Measurements from ENCODE around the gene AMDHD1. TPM values are rescaled to one million over a fixed set of nuclear protein-coding genes. Genes with fewer than 3 reads are reported as not detected.

The AMDHD1 gene
- polyA plus RNA-seq, 1 donor (not counting 4 experiments of a cell fraction or from before 2014, with no cell fraction given), result 0.68 TPM

DNA sequence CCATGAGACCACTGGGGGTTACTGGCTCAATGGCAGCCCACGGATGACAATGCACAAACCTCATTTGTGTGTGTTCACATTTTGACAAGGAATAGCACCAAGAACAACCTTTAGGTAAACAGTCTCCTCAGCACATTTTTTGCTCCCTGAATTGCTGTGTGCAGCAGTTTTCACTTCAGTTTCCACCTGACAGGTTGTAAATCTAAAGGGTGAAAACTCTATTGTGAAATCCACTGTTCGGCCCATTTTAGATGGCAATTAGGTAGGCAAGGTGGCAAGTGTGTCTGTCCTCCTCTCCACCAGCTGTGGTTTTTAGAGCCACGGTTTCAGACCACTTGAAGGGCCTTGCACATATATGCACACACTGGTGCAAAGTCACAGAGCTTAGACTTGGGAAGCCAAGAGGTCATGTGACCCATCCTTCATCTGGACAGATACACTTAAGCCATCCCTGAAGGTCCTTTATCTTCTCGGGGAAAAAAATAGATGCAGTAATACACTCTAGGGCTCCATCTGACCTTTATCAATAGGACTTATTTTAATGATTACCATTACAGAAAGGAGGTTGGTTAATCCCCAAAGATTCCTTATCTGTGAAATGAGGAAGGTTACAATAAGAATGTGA, 29.8 kb downstream of the AMDHD1 start:
- H3K4me1 ChIP-seq (ENCODE audit: control insufficient read depth, extremely low read depth, insufficient read depth, low read length), result peaks cover 4% of the 10 kb centered on the region
- no peaks in the 10 kb centered on the region for H3K9me1 ChIP-seq (ENCODE audit: control insufficient read depth, extremely low read depth, insufficient read depth, low read length)
- dilution Hi-C loops (cut with MboI; ENCODE audit: extremely low pct_ligation_motif_present, low sequenced_read_pairs), result no loop called here
- DNase-seq (ENCODE audit: low read depth, low spot score) (no peak), FAIRE-seq (no peak)
- H3K27ac ChIP-seq (ENCODE audit: control insufficient read depth, insufficient read depth, low read length), result no peak overlapping the region
- H3K79me2 ChIP-seq (ENCODE audit: control insufficient read depth, insufficient read depth, low read length), result no peaks in the 10 kb centered on the region
- no peak overlapping the region for H3K9ac ChIP-seq (ENCODE audit: control insufficient read depth, extremely low read depth, insufficient read depth, low read length)
- H3K4me3 ChIP-seq (ENCODE audit: control insufficient read depth in 2 of 3, extremely low read depth in 1 of 3, insufficient read depth in 2 of 3, low read depth in 1 of 3, low read length in 3 of 3), result no peak overlapping the region
- no peaks in the 10 kb centered on the region for H3K27me3 ChIP-seq (ENCODE audit: control insufficient read depth, extremely low read depth, insufficient read depth, low read length)
- no peak overlapping the region for H3K4me2 ChIP-seq (ENCODE audit: control insufficient read depth, extremely low read depth, insufficient read depth, low read depth, low read length)
- no peak overlapping the region for H2AFZ ChIP-seq (ENCODE audit: control insufficient read depth, low read length)
- no peak for TF ChIP-seq EZH2 (IDR thresholded peaks at IDR 0.05; ENCODE audit: low read length)
- TF ChIP-seq, protein P1, sequence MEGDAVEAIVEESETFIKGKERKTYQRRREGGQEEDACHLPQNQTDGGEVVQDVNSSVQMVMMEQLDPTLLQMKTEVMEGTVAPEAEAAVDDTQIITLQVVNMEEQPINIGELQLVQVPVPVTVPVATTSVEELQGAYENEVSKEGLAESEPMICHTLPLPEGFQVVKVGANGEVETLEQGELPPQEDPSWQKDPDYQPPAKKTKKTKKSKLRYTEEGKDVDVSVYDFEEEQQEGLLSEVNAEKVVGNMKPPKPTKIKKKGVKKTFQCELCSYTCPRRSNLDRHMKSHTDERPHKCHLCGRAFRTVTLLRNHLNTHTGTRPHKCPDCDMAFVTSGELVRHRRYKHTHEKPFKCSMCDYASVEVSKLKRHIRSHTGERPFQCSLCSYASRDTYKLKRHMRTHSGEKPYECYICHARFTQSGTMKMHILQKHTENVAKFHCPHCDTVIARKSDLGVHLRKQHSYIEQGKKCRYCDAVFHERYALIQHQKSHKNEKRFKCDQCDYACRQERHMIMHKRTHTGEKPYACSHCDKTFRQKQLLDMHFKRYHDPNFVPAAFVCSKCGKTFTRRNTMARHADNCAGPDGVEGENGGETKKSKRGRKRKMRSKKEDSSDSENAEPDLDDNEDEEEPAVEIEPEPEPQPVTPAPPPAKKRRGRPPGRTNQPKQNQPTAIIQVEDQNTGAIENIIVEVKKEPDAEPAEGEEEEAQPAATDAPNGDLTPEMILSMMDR (optimal IDR thresholded peaks at IDR 0.05 in 1 of 3, IDR thresholded peaks at IDR 0.05 in 1 of 3, conservative IDR thresholded peaks at IDR 0.05 in 1 of 3; ENCODE audit: extremely low read depth in 1 of 3, insufficient read depth in 2 of 3, low read length in 3 of 3), result no peak
- H3K9me3 ChIP-seq (ENCODE audit: control insufficient read depth, low read depth, low read length), result no peaks in the 10 kb centered on the region
- H3K36me3 ChIP-seq (ENCODE audit: control insufficient read depth in 2 of 2, extremely low read depth in 1 of 2, insufficient read depth in 2 of 2, low read length in 2 of 2), result no peaks in the 10 kb centered on the region
- no peaks in the 10 kb centered on the region for H4K20me1 ChIP-seq (ENCODE audit: control insufficient read depth, extremely low read depth, insufficient read depth, low read length)

GRCh38 chr12:95974358-95974757, 31.2 kb downstream of the AMDHD1 start:
- FAIRE-seq, result no peak

More at GRCh38 chr12:95974358-95974757, 31.2 kb downstream of the AMDHD1 start:
- TF ChIP-seq, protein P1 (optimal IDR thresholded peaks at IDR 0.05 in 1 of 3, IDR thresholded peaks at IDR 0.05 in 1 of 3, conservative IDR thresholded peaks at IDR 0.05 in 1 of 3; ENCODE audit: extremely low read depth in 1 of 3, insufficient read depth in 2 of 3, low read length in 3 of 3), result no peak
- TF ChIP-seq EZH2 (IDR thresholded peaks at IDR 0.05; ENCODE audit: low read length), result no peak
- Histone ChIP-seq H3K27ac (ENCODE audit: control insufficient read depth, insufficient read depth, low read length) (no peak overlapping the region), H3K79me2 (ENCODE audit: control insufficient read depth, insufficient read depth, low read length) (no peaks in the 10 kb centered on the region), H3K4me2 (ENCODE audit: control insufficient read depth, extremely low read depth, insufficient read depth, low read depth, low read length) (no peak overlapping the region), H3K9me1 (ENCODE audit: control insufficient read depth, extremely low read depth, insufficient read depth, low read length) (no peaks in the 10 kb centered on the region), H3K4me1 (ENCODE audit: control insufficient read depth, extremely low read depth, insufficient read depth, low read length) (peaks cover 4% of the 10 kb centered on the region), H2AFZ (ENCODE audit: control insufficient read depth, low read length) (no peak overlapping the region), H3K27me3 (ENCODE audit: control insufficient read depth, extremely low read depth, insufficient read depth, low read length) (no peaks in the 10 kb centered on the region), H3K4me3 (ENCODE audit: control insufficient read depth in 2 of 3, extremely low read depth in 1 of 3, insufficient read depth in 2 of 3, low read depth in 1 of 3, low read length in 3 of 3) (no peak overlapping the region), H3K9ac (ENCODE audit: control insufficient read depth, extremely low read depth, insufficient read depth, low read length) (no peak overlapping the region), H3K36me3 (ENCODE audit: control insufficient read depth in 2 of 2, extremely low read depth in 1 of 2, insufficient read depth in 2 of 2, low read length in 2 of 2) (no peaks in the 10 kb centered on the region), H4K20me1 (ENCODE audit: control insufficient read depth, extremely low read depth, insufficient read depth, low read length) (no peaks in the 10 kb centered on the region), H3K9me3 (ENCODE audit: control insufficient read depth, low read depth, low read length) (no peaks in the 10 kb centered on the region)
- dilution Hi-C loops (cut with MboI; ENCODE audit: extremely low pct_ligation_motif_present, low sequenced_read_pairs), result no loop called here
- no peak for DNase-seq (ENCODE audit: low read depth, low spot score)

Data from keratinocyte (primary cell).